NCI-H748 (cell line): ENCODE results near the gene TMED4.
A peak's percentile ranks its signal among the peaks of the same experiment; 100 is the strongest.
"Not testable (repeated sequence)": the region's sequence is repeated elsewhere in the genome, so short reads cannot be mapped to it uniquely, and the experiment has no call there.

Experiments
- DNase-seq: peaks from one replicate; lab custom pipeline; 2025; ENCODE audit not compliant: unreplicated experiment; lab: John Stamatoyannopoulos, UW

TMED4 gene

GRCh38 chr7:44607141-44608068 is 25.4 kb upstream of the TMED4 start:
- DNase-seq: peak; percentile 49

GRCh38 chr7:44606341-44607140 is 24.5 kb upstream of the TMED4 start, which contains the start of gene OGDH:
TSS of gene OGDH (plus strand) at chr7:44606627. CDS start at chr7:44624344, 17,717 bp downstream.
- peak; percentile 99 for DNase-seq

GRCh38 chr7:44604941-44605340 is 22.9 kb upstream of the TMED4 start:
- no peak for DNase-seq

GRCh38 chr7:44603193-44603592 is 21.2 kb upstream of the TMED4 start:
- no peak for DNase-seq

GRCh38 chr7:44602576-44602910 is 20.5 kb upstream of the TMED4 start:
- no peak for DNase-seq

GRCh38 chr7:44599222-44599621 is 17.2 kb upstream of the TMED4 start:
- no peak for DNase-seq

GRCh38 chr7:44597181-44597580 is 15.2 kb upstream of the TMED4 start:
- not testable (repeated sequence) for DNase-seq

GRCh38 chr7:44595934-44596635 is 14.1 kb upstream of the TMED4 start:
- DNase-seq: no peak

- no peak for DNase-seq
Measured at GRCh38 chr7:44590910-44591309, 8.9 kb upstream of the TMED4 start.

- DNase-seq: peak; percentile 48
Measured at GRCh38 chr7:44587843-44588711, 6.0 kb upstream of the TMED4 start.

GRCh38 chr7:44583146-44583865 is 1.3 kb upstream of the TMED4 start:
- no peak for DNase-seq

- peak; percentile 38 for DNase-seq
Measured at GRCh38 chr7:44580945-44581878, 819 bp downstream of the TMED4 start.

GRCh38 chr7:44576228-44576627 is 5.8 kb downstream of the TMED4 start:
- no peak for DNase-seq

GRCh38 chr7:44575054-44575453 is 7.0 kb downstream of the TMED4 start:
- no peak for DNase-seq

GRCh38 chr7:44574287-44574872 is 7.7 kb downstream of the TMED4 start:
- DNase-seq: no peak

- DNase-seq: peak; percentile 97
Measured at GRCh38 chr7:44573464-44574286, 8.4 kb downstream of the TMED4 start, which contains the start of gene DDX56. TSS of gene DDX56 (minus strand) at chr7:44573908. CDS start at chr7:44573895, 13 bp downstream.

GRCh38 chr7:44572771-44573170 is 9.3 kb downstream of the TMED4 start:
- DNase-seq: no peak
